H1 (cell line): Measurements from ENCODE around the gene EPHA3. TPM values are rescaled to one million over a fixed set of nuclear protein-coding genes. Genes with fewer than 3 reads are reported as not detected.

Experiments used
- CTCF ChIA-PET: fragments of 300-600 bp; sonication (Branson Sonifier 250); formaldehyde crosslinking; loops from one replicate; lab custom pipeline; 2021; ENCODE audit not compliant: partially characterized antibody; lab: Charles Lee
- POLR2A ChIA-PET: fragments of 300-600 bp; sonication (Branson Sonifier 250); formaldehyde crosslinking; loops from one replicate; lab custom pipeline; 2021; ENCODE audit warnings: inconsistent platforms; ENCODE audit not compliant: partially characterized antibody; lab: Charles Lee
- DNase-seq, 2 experiments: peaks; one replicate each; pipeline versions ENCODE4 v3.0.0 to v3.0.0-alpha.2; 2010 to 2022; ENCODE audit warnings: low spot score in 2 of 2, low read depth in 1 of 2, mixed read lengths in 1 of 2
- FAIRE-seq: peaks from 2 replicates; lab custom pipeline; 2011; peaks lifted over from hg19 to GRCh38; lab: Jason Lieb, UNC
- H2AFZ ChIP-seq: 2 replicates; pipeline ENCODE4 v1.8.1; 2012; ENCODE audit warnings: low read length, inconsistent platforms
- H2AK5ac ChIP-seq: 2 replicates; pipeline ENCODE4 v1.6.1; 2013; ENCODE audit warnings: low read depth, low read length
- H2BK120ac ChIP-seq: replicated peaks from 2 replicates; pipeline ENCODE3; 2013; ENCODE audit warnings: low read depth, low read length, inconsistent platforms
- H2BK12ac ChIP-seq: 2 replicates; pipeline ENCODE4 v1.6.1; 2013; ENCODE audit warnings: low read depth, low read length
- H2BK15ac ChIP-seq: 2 replicates; pipeline ENCODE4 v1.6.1; 2013; ENCODE audit warnings: low read length
- H2BK20ac ChIP-seq: 2 replicates; pipeline ENCODE4 v1.6.1; 2013; ENCODE audit warnings: low read length
- H2BK5ac ChIP-seq: 2 replicates; pipeline ENCODE4 v1.6.1; 2013; ENCODE audit warnings: low read depth, low read length
- H3K14ac ChIP-seq: 2 replicates; pipeline ENCODE4 v1.6.1; 2013; ENCODE audit warnings: inconsistent platforms; ENCODE audit not compliant: insufficient read length
- H3K18ac ChIP-seq: 2 replicates; pipeline ENCODE4 v1.6.1; 2013; ENCODE audit warnings: low read length; ENCODE audit errors: extremely low read depth
- H3K23ac ChIP-seq: 2 replicates; pipeline ENCODE4 v1.6.1; 2013; ENCODE audit warnings: inconsistent platforms; ENCODE audit not compliant: insufficient read length
- H3K23me2 ChIP-seq: 2 replicates; pipeline ENCODE4 v1.6.1; 2013; ENCODE audit warnings: low read depth, low read length
- H3K27ac ChIP-seq: 2 replicates; pipeline ENCODE4 v1.6.1; 2011; ENCODE audit warnings: low read depth, low read length, inconsistent platforms
- H3K27me3 ChIP-seq, 4 experiments: replicated peaks in 1 of 4; 1 replicate in 1 of 4; 2 replicates in 3 of 4; pipeline versions ENCODE4 v1.6.1 to v1.8.1; 2011 to 2013; ENCODE audit warnings: low read length in 3 of 4, mild to moderate bottlenecking in 3 of 4, inconsistent platforms in 2 of 4, mixed read lengths in 2 of 4, moderate library complexity in 1 of 4; ENCODE audit not compliant: control insufficient read depth in 3 of 4, insufficient read depth in 3 of 4; ENCODE audit errors: extremely low read depth in 1 of 4
- H3K36me3 ChIP-seq, 4 experiments: 2 replicates each; pipeline versions ENCODE4 v1.6.1 to v1.8.1; 2011 to 2013; ENCODE audit warnings: mild to moderate bottlenecking in 4 of 4, low read length in 3 of 4, moderate library complexity in 2 of 4, control low read depth in 1 of 4, inconsistent platforms in 1 of 4; ENCODE audit not compliant: insufficient read depth in 4 of 4, control insufficient read depth in 2 of 4
- H3K4ac ChIP-seq: replicated peaks from 2 replicates; pipeline ENCODE3; 2013; ENCODE audit warnings: low read length, low read depth, mixed read lengths, inconsistent platforms; ENCODE audit not compliant: insufficient read length
- H3K4me1 ChIP-seq, 4 experiments: replicated peaks in 1 of 4; 1 replicate in 1 of 4; 2 replicates in 3 of 4; pipeline versions ENCODE4 v1.6.1 to v1.8.1; 2011 to 2013; ENCODE audit warnings: low read length in 3 of 4, inconsistent platforms in 2 of 4, mixed read lengths in 1 of 4; ENCODE audit not compliant: insufficient read depth in 4 of 4, control insufficient read depth in 3 of 4
- H3K4me2 ChIP-seq, 2 experiments: 2 replicates each; pipeline versions ENCODE4 v1.6.1 to v1.8.1; 2011 to 2013; ENCODE audit warnings: low read depth in 2 of 2, low read length in 2 of 2, control low read depth in 1 of 2, inconsistent platforms in 1 of 2, mild to moderate bottlenecking in 1 of 2; ENCODE audit not compliant: insufficient read depth in 1 of 2
- H3K4me3 ChIP-seq, 4 experiments: fragments of 200-600, 300-600 bp in 1 of 4; sonication (generic), shearing (Covaris generic), sonication (Bioruptor Twin) in 1 of 4; 2 replicates each; pipeline versions ENCODE4 v1.5.1 to v1.8.1; 2011 to 2016; ENCODE audit warnings: low read length in 4 of 4, low read depth in 3 of 4, control low read depth in 2 of 4, inconsistent platforms in 2 of 4, mild to moderate bottlenecking in 2 of 4, mixed read lengths in 1 of 4, moderate library complexity in 1 of 4; ENCODE audit not compliant: insufficient read depth in 2 of 4; ENCODE audit errors: extremely low read depth in 1 of 4
- H3K56ac ChIP-seq: replicated peaks from 2 replicates; pipeline ENCODE3; 2013; ENCODE audit warnings: low read depth, mild to moderate bottlenecking, mixed read lengths, low read length, inconsistent platforms; ENCODE audit not compliant: insufficient read length
- H3K79me1 ChIP-seq: 2 replicates; pipeline ENCODE4 v1.6.1; 2013; ENCODE audit warnings: low read depth, low read length, control low read depth
- H3K79me2 ChIP-seq, 2 experiments: 2 replicates each; pipeline versions ENCODE4 v1.6.1 to v1.8.1; 2012 to 2013; ENCODE audit warnings: low read length in 2 of 2, mild to moderate bottlenecking in 2 of 2, inconsistent platforms in 1 of 2; ENCODE audit not compliant: insufficient read depth in 2 of 2, control insufficient read depth in 1 of 2
- H3K9ac ChIP-seq, 4 experiments: replicated peaks in 1 of 4; 1 replicate in 1 of 4; 2 replicates in 3 of 4; pipeline versions ENCODE4 v1.6.1 to v1.8.1; 2011 to 2013; ENCODE audit warnings: low read depth in 3 of 4, low read length in 3 of 4, control low read depth in 2 of 4, mild to moderate bottlenecking in 2 of 4, moderate library complexity in 2 of 4, inconsistent platforms in 1 of 4; ENCODE audit errors: extremely low read depth in 1 of 4
- H3K9me3 ChIP-seq, 2 experiments: 2 replicates each; pipeline versions ENCODE4 v1.6.1 to v1.8.1; 2012 to 2013; ENCODE audit warnings: mild to moderate bottlenecking in 2 of 2, moderate library complexity in 2 of 2, control low read depth in 1 of 2, inconsistent platforms in 1 of 2, low read depth in 1 of 2, low read length in 1 of 2, mixed read lengths in 1 of 2; ENCODE audit not compliant: insufficient read depth in 2 of 2
- H4K20me1 ChIP-seq, 2 experiments: replicated peaks in 1 of 2; 2 replicates each; pipeline versions ENCODE3 to v1.8.1; 2011 to 2013; ENCODE audit warnings: inconsistent platforms in 2 of 2, low read length in 2 of 2, mild to moderate bottlenecking in 1 of 2; ENCODE audit not compliant: insufficient read depth in 2 of 2, control insufficient read depth in 1 of 2
- H4K5ac ChIP-seq: 2 replicates; pipeline ENCODE4 v1.6.1; 2013; ENCODE audit warnings: low read length, low read depth, mixed read lengths, inconsistent platforms; ENCODE audit not compliant: insufficient read length
- H4K8ac ChIP-seq: 2 replicates; pipeline ENCODE4 v1.8.0; 2013; ENCODE audit warnings: mild to moderate bottlenecking, moderate library complexity, low read length, inconsistent platforms; ENCODE audit not compliant: insufficient read depth; ENCODE audit errors: extremely low read depth
- H4K91ac ChIP-seq: replicated peaks from 2 replicates; pipeline ENCODE3; 2013; ENCODE audit warnings: low read length, mixed read lengths, inconsistent platforms; ENCODE audit not compliant: insufficient read length
- ATF2 ChIP-seq: IDR thresholded peaks from 2 replicates; pipeline ENCODE4 v1.6.1; 2012; ENCODE audit warnings: low read length, inconsistent platforms
- BACH1 ChIP-seq: IDR thresholded peaks from 2 replicates; pipeline ENCODE4 v1.6.1; 2012; ENCODE audit warnings: low read length, improper control_type of control experiment
- CTCF ChIP-seq, 3 experiments: IDR thresholded peaks; 1 replicate in 2 of 3; 2 replicates in 1 of 3; pipeline versions ENCODE4 v1.5.1 to v1.6.1; 2011; ENCODE audit warnings: low read length in 3 of 3, mild to moderate bottlenecking in 3 of 3, inconsistent platforms in 2 of 3, low read depth in 1 of 3, moderate library complexity in 1 of 3; ENCODE audit not compliant: insufficient read depth in 1 of 3; ENCODE audit errors: control extremely low read depth in 1 of 3
- HDAC6 ChIP-seq: IDR thresholded peaks from one replicate; pipeline ENCODE4 v1.7.1; 2012; ENCODE audit warnings: low read depth, mild to moderate bottlenecking, inconsistent platforms, low read length, moderate library complexity
- NANOG ChIP-seq: IDR thresholded peaks from 2 replicates; pipeline ENCODE4 v1.6.1; 2011; ENCODE audit warnings: low read length, low read depth, mild to moderate bottlenecking, inconsistent platforms; ENCODE audit not compliant: insufficient read depth, poor library complexity, severe bottlenecking
- RBBP5 ChIP-seq: IDR thresholded peaks from 2 replicates; pipeline ENCODE4 v1.7.1; 2012; ENCODE audit warnings: low read depth, mild to moderate bottlenecking, inconsistent platforms, low read length, moderate library complexity, borderline replicate concordance
- RNF2 ChIP-seq: fragments of 200-900, 300-1000 bp; sonication (generic); IDR thresholded peaks from 2 replicates; pipeline ENCODE4 v1.7.1; 2016; ENCODE audit warnings: borderline replicate concordance, low read depth, mild to moderate bottlenecking, antibody characterized with exemption, low read length; ENCODE audit not compliant: poor library complexity, severe bottlenecking; ENCODE audit errors: missing control alignments
- WGBS, 2 experiments: shearing (Covaris generic) in 1 of 2; methylation state at CpG; one replicate each; pipeline versions ENCODE4 v1.1.6 to v1.1.7; 2013 to 2015; ENCODE audit warnings: low lambda C conversion rate in 2 of 2, mixed read lengths in 2 of 2, inconsistent platforms in 1 of 2, low coverage in 1 of 2, missing lambda C conversion rate in 1 of 2; ENCODE audit not compliant: insufficient replicate concordance in 2 of 2, insufficient coverage in 1 of 2, insufficient read length in 1 of 2; ENCODE audit errors: extremely low coverage in 1 of 2, missing lambda C conversion rate in 1 of 2; 5-methylcytosine and 5-hydroxymethylcytosine counted together
- polyA plus RNA-seq, 7 experiments: library from polyadenylated mRNA; depleted of rRNA in 3 of 7; stranded (reverse) in 5 of 7; unstranded in 2 of 7; fragments of >200 nt in 5 of 7; fragments of 200-250 nt in 2 of 7; gene quantifications; 1 replicate in 5 of 7; 2 replicates in 1 of 7; 4 replicates in 1 of 7; pipeline versions ENCODE4 v1.2.1 to v1.2.3, GENCODE V29; 2011 to 2013; ENCODE audit warnings: missing spikeins in 2 of 7, mixed read lengths in 2 of 7
- total RNA-seq: library from RNA; stranded (reverse); fragmentation: NEBNext Ultra II Directional; extraction: Animal tissue kit (Norgen Biotek cat#: 25700); gene quantifications from 2 replicates; pipeline ENCODE4 v1.2.1, GENCODE V29; 2021

Gene EPHA3
- total and polyA plus RNA-seq, 2 of the 8 experiments (the other 6 are each of a cell fraction or from before 2014, with no cell fraction given): 0.09 to 0.22 TPM

GRCh38 chr3:89262309-89262929 is 155.0 kb downstream of the EPHA3 start:
- no peak overlapping the region for H3K56ac ChIP-seq
- no peak overlapping the region for H4K5ac ChIP-seq
- H4K8ac ChIP-seq: no peak overlapping the region
- no peak overlapping the region for H3K9ac ChIP-seq
- 92% methylated on average over 14 of the region's 15 CpGs; no CpG with 5 or more reads in 1 of the 2 experiments for WGBS, 2 experiments
- H3K4ac ChIP-seq: no peak overlapping the region
- H2BK120ac ChIP-seq: peak overlapping the region; percentile 31
- H2BK15ac ChIP-seq: no peak overlapping the region
- peak overlapping the region; percentile 67; the same call in 1 of the 2 replicates for H2AFZ ChIP-seq
- H4K91ac ChIP-seq: no peak overlapping the region
- 0 out of 2 replicates have a peak overlapping the region, but pooled peaks have one; percentile 24 for H3K18ac ChIP-seq
- no peaks in the 10 kb centered on the region for H3K79me1 ChIP-seq
- H3K4me3 ChIP-seq: no peak overlapping the region
- no peaks in the 10 kb centered on the region for H3K9me3 ChIP-seq
- no peaks in the 10 kb centered on the region for H3K23me2 ChIP-seq
- H2BK20ac ChIP-seq: no peak overlapping the region
- H2BK5ac ChIP-seq: no peak overlapping the region
- CTCF ChIA-PET: interaction anchor here (2.0 kb wide), 1 partner anchor 16 kb away, joined by 10 read pairs; no protein-coding TSS in a partner anchor
- no peak overlapping the region for H3K4me2 ChIP-seq
- no peak overlapping the region for H3K14ac ChIP-seq
- H3K27ac ChIP-seq: no peak overlapping the region
- no peak for DNase-seq
- FAIRE-seq: no peak
- POLR2A ChIA-PET: no interaction called here
- peaks cover 0 to 8% (median 2%) of the 10 kb centered on the region in 4 experiments; a peak in 4 of 7 replicates for H3K4me1 ChIP-seq
- no peak overlapping the region for H3K23ac ChIP-seq
- H3K27me3 ChIP-seq: no peaks in the 10 kb centered on the region
- no peaks in the 10 kb centered on the region for H3K79me2 ChIP-seq
- no peak overlapping the region for H2BK12ac ChIP-seq
- no peaks in the 10 kb centered on the region for H4K20me1 ChIP-seq
- no peaks in the 10 kb centered on the region; a peak in 1 of 8 replicates for H3K36me3 ChIP-seq
- H2AK5ac ChIP-seq: no peak overlapping the region
- no peak for TF ChIP-seq CTCF (IDR thresholded peaks at IDR 0.05; ENCODE audit: control extremely low read depth in 1 of 3, insufficient read depth in 1 of 3, low read depth in 1 of 3, low read length in 3 of 3)
- no peak for TF ChIP-seq ATF2
- TF ChIP-seq BACH1: no peak
- no peak for TF ChIP-seq NANOG
- TF ChIP-seq HDAC6: no peak
- no peak for TF ChIP-seq RNF2
- TF ChIP-seq RBBP5: no peak
